Measurements from ENCODE around the gene PKP3.
"Not testable (repeated sequence)": the region's sequence is repeated elsewhere in the genome, so short reads cannot be mapped to it uniquely, and the experiment has no call there.

PKP3 gene

GRCh38 chr11:362642-363442 lies 31.2 kb upstream of the PKP3 start:
- no peak for DNase-seq (ENCODE audit: low read depth)

GRCh38 chr11:363443-363805 lies 30.6 kb upstream of the PKP3 start:
- not testable (repeated sequence) for DNase-seq (ENCODE audit: low read depth)

GRCh38 chr11:363948-364761 lies 29.9 kb upstream of the PKP3 start:
- peak; percentile 32 for DNase-seq (ENCODE audit: low read depth)

DNA sequence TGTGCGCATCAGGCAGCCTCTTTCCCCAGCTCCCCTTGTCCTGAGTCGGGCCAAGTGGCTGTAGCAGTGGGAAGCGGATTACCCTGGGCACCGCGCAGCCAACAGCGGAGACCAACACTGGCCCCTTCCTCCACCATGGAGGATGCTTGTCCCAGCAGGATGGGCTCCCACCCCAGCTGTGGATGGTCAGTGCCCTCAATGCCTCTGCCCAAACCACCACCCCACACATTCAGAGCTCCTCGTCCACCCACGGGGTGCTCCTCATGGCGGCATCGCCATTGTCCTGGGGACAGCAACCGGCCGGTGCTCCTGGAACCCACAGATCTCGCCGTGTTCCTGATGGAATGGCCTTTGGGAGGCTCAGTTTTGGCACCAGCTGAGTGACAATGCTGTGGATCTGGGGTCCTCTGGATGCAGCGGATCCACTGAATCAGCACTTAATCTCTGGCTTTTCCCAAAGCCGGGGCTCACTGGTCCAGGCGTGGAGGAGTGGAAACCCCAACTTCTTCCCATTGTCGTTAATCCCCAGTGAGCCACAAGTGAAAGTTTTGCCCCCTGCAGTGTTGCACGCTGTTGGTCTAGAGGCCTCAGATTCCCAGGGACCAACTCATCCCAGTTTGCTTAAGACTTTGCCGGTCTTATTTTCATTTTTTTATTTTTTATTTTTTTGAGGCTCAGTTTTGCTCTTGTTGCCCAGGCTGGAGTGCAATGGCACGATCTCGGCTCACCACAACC lies 28.9 kb upstream of the PKP3 start:
- DNase-seq (ENCODE audit: low read depth) = no peak

GRCh38 chr11:365831-366230 lies 28.2 kb upstream of the PKP3 start:
- DNase-seq (ENCODE audit: low read depth) = no peak

- no peak for DNase-seq (ENCODE audit: low read depth)
Measured at GRCh38 chr11:367956-368413, 26.0 kb upstream of the PKP3 start.

DNA sequence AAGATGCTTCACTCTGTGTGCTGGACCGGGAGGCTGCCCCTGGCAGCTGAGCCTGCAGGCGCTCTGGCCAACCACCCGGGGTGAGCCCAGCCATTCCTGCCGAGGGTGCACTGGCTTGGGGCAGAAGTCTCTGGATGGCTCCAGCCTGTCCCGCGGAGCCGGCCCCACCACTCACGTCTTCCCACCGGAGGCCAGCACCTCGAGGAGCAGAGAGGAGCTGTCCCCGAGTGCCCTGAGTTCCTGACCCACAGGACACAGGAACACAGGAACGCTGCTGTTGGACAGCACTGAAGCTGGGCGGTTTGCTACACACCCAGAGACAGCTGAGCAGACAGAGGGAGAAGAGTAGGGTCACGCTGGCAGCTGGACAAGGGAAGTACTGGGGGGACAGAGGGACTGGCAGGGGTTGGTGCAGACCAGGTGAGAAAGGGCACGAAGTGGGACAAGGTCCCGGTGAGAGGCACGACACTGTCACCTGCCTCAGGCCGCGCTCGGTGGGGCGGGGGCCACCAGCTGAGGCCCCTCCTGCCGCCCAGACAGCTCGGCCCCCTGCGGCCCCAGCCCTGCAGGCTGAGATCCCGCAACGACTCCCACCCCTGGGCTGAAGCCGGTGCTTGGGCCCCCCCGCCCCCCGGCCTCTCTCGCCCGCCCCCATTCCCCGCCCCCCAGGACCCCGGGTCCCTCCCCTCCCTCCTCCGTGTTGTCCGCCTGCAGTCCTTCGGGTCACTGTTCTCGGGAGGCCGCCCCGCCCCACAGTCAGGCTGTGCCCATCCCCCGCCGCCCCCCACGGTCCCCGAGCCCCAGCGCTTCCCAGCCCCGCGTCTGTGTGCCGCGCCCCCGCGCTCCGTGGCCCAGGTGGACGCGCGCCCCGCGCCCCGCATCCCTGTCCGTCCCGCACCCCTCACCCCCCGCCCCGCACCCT lies 25.3 kb upstream of the PKP3 start:
- no peak for DNase-seq (ENCODE audit: low read depth)

DNA sequence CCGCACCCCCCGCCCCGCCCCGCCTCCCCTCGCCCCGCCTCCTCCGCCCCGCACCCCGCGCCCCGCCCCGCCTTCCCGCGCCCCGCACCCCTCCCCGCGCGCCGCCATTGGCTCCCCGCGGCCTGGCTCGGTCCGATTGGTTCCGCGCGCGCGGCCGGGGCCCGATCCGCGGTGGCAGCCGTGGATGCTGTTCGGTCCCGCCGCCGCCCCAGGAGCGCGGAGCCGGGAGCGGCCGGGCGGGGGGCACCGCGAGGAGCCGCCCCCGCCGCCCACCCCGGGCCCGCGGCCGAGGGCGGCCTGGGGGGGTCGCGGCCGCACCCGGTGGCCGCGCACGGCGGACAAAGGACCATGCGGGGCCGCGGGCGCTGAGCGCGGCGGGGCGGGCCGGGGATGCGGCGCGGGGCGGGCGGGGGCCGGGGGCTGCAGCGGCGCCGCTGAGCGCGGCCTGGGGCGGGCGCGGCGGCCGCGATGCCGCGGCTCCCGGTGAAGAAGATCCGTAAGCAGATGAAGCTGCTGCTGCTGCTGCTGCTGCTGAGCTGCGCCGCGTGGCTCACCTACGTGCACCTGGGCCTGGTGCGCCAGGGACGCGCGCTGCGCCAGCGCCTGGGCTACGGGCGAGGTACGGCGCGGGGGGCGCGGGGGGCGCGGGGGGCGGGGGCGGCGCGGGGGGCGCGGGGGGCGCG lies 24.5 kb upstream of the PKP3 start, which contains the start of gene B4GALNT4:
Gene B4GALNT4 (plus strand): TSS at position 164 of the 683 bp plus-strand sequence. CDS start 305 bp downstream, at position 469.
- no peak for DNase-seq (ENCODE audit: low read depth)

GRCh38 chr11:370070-370941 lies 23.7 kb upstream of the PKP3 start:
- DNase-seq (ENCODE audit: low read depth) = no peak

DNA sequence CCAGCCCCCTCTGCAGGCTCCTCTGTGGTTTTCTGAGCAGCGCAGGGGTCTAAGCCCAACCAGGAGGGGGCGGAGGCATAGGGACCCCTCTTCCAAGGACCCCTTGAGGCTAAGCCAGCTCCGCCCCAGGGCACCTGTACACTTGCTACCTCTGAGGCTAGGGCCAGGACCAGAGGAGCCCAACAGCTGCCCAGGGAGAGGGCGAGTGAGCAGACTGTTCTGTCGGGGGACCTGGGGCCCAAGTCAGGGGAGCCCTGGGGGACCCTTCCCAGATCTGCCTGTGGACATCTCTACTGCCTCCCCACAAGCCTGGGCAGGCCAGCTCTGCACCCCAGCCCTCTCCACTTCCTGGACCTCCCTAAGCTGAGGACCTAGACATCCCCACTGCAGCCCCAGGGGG lies 23.0 kb upstream of the PKP3 start:
- no peak for DNase-seq (ENCODE audit: low read depth)

DNA sequence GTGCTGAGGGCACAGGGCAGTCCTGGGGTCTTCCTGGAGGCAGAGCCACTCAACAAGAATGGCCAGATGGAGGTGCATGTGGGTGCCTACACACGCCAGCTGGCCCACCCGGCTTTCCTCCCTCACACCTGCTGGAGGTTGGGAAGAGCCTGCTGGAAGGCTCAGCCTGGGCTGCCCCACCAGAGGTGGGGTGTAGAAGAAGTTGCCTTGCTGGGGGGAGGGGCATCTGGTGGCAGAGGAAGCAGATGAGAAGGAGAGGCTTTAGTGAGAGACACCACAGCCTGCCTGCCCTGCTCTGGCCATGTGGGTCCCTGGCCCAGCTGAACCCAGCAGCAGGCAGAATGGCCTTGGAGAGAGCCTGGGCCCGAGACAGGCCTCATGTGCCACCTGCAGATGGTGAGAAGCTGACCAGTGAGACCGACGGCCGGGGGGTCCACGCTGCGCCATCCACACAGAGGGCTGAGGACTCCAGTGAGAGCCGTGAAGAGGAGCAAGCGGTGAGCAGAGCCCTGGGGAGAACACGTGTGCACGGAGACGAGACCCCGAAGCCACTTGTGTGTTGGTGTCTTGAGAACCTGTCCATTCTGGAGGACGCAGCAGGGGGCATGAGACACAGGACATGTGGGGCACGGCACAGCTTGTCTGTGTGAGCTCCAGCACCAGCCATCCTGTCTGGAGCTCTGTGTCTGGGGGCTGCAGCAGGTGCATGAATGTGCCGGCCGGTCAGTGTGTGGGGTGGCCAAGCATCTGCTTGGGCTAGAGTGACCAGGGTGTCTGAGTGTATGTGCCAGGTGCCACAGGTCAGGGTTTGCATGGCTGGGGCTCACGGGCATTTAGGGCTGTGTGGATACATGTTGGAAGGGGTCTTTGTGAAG lies 22.1 kb upstream of the PKP3 start:
- DNase-seq (ENCODE audit: low read depth) = no peak

GRCh38 chr11:372809-373715 lies 20.9 kb upstream of the PKP3 start:
- DNase-seq (ENCODE audit: low read depth) = no peak

- no peak for DNase-seq (ENCODE audit: low read depth)
Measured at GRCh38 chr11:373716-374551, 20.1 kb upstream of the PKP3 start.

GRCh38 chr11:375065-376025 lies 18.7 kb upstream of the PKP3 start:
- no peak for DNase-seq (ENCODE audit: low read depth)

GRCh38 chr11:376531-377173 lies 17.4 kb upstream of the PKP3 start:
- no peak for DNase-seq (ENCODE audit: low read depth)

Data from stimulated activated CD8-positive, alpha-beta memory T cell treated with anti-CD3 and anti-CD28 coated beads, Interleukin-15, amount 100 ng/mL, for 1 hour (primary cell).